Measurements from ENCODE around the gene ANO7. TPM values are rescaled to one million over a fixed set of nuclear protein-coding genes. Genes with fewer than 3 reads are reported as not detected.

Gene ANO7
- total RNA-seq, 1 experiment from 2014 or later: 0.84 TPM

DNA sequence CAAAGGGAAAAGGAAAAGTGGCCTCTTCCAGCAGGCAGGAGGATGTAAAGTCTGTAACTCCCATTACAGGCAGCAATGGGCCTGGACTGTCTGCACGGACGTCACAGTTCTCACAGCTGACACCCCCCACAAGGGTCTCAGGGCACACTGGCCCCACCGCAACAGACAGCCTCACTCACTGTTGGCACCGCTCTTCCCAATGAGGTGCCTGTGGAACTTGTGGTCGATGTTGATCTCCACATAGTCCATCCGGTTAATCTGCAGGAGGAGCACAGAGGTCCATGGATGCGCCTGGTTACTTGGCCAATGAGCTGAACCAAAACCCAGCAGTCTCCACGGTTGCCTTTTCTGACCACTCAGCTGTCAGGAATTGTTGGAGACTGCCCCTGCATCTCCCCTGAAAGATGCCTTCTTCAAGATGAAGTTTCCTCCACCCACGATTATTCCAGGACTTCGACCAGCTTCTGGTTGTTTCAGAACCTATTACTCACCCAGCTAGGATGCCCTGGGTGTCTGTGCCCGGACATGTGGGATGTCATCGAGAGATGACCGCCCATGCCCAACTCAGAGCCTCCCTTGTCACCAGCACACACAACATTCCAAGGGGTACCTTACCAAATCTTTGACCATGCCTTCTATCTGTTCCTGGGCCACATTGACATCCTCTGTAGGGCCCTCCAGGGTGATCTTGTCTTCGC is 64.5 kb downstream of the ANO7 start:
- BruUV-seq (replicated peaks): no TSS peak
- Histone ChIP-seq H4K20me1 (ENCODE audit: insufficient read depth) (peaks cover 5% of the 10 kb centered on the region; the same call in 1 of the 2 replicates), H3K4me3 (replicated peaks in 1 of 2; ENCODE audit: low read depth in 1 of 2, low read length in 2 of 2) (no peak overlapping the region), H3K9me2 (ENCODE audit: insufficient read depth) (no peaks in the 10 kb centered on the region), H3K36me3 (ENCODE audit: control insufficient read depth in 1 of 2, insufficient read depth in 2 of 2, low read length in 2 of 2) (peaks cover 77 to 82% of the 10 kb centered on the region in 2 experiments), H2AFZ (ENCODE audit: low read depth, low read length, poor library complexity, severe bottlenecking) (no peak overlapping the region), H3K27ac (ENCODE audit: low read depth, low read length) (no peak overlapping the region), H3K4me1 (ENCODE audit: control insufficient read depth in 1 of 2, insufficient read depth in 2 of 2, low read length in 2 of 2) (no peaks in the 10 kb centered on the region), H3K9ac (ENCODE audit: low read length) (no peak overlapping the region), H3K27me3 (ENCODE audit: insufficient read depth, low read length) (no peaks in the 10 kb centered on the region), H3K9me3 (ENCODE audit: control insufficient read depth in 1 of 2, insufficient read depth in 1 of 2, low read depth in 1 of 2, low read length in 2 of 2) (no peaks in the 10 kb centered on the region), H3K79me2 (ENCODE audit: insufficient read depth, low read length) (peaks cover 24% of the 10 kb centered on the region; the same call in 1 of the 2 replicates), H3K4me2 (ENCODE audit: low read length) (no peak overlapping the region)
- DNase-seq (ENCODE audit: low read depth, low spot score): no peak
- CTCF ChIA-PET: no interaction called here
- intact Hi-C loops (cut with micrococcal nuclease): no loop called here
- RAD21 ChIA-PET (ENCODE audit: low non-redundant PET in 1 of 2, low total read pairs in 2 of 2, uncharacterized antibody in 2 of 2, unreplicated experiment in 2 of 2): no interaction called here
- TF ChIP-seq POLR2AphosphoS5 (IDR thresholded peaks at IDR 0.05; ENCODE audit: low read depth, low read length) (no peak), POLR2A (IDR thresholded peaks at IDR 0.05; ENCODE audit: borderline replicate concordance, extremely low read depth, insufficient read depth, insufficient read length) (no peak), ELF1 (IDR thresholded peaks at IDR 0.05; ENCODE audit: borderline replicate concordance, low read depth) (no peak), CBX3 (IDR thresholded peaks at IDR 0.05; ENCODE audit: low read depth) (no peak), SRF (IDR thresholded peaks at IDR 0.05; ENCODE audit: low read depth) (no peak), SIN3A (IDR thresholded peaks at IDR 0.05; ENCODE audit: low read depth) (no peak), EZH2phosphoT487 (IDR thresholded peaks at IDR 0.05; ENCODE audit: borderline replicate concordance) (no peak), CEBPB (IDR thresholded peaks at IDR 0.05; ENCODE audit: low read depth) (no peak), RAD21 (IDR thresholded peaks at IDR 0.05; ENCODE audit: low read depth) (no peak), EZH2 (IDR thresholded peaks at IDR 0.05) (no peak)
- TF ChIP-seq, protein P1, sequence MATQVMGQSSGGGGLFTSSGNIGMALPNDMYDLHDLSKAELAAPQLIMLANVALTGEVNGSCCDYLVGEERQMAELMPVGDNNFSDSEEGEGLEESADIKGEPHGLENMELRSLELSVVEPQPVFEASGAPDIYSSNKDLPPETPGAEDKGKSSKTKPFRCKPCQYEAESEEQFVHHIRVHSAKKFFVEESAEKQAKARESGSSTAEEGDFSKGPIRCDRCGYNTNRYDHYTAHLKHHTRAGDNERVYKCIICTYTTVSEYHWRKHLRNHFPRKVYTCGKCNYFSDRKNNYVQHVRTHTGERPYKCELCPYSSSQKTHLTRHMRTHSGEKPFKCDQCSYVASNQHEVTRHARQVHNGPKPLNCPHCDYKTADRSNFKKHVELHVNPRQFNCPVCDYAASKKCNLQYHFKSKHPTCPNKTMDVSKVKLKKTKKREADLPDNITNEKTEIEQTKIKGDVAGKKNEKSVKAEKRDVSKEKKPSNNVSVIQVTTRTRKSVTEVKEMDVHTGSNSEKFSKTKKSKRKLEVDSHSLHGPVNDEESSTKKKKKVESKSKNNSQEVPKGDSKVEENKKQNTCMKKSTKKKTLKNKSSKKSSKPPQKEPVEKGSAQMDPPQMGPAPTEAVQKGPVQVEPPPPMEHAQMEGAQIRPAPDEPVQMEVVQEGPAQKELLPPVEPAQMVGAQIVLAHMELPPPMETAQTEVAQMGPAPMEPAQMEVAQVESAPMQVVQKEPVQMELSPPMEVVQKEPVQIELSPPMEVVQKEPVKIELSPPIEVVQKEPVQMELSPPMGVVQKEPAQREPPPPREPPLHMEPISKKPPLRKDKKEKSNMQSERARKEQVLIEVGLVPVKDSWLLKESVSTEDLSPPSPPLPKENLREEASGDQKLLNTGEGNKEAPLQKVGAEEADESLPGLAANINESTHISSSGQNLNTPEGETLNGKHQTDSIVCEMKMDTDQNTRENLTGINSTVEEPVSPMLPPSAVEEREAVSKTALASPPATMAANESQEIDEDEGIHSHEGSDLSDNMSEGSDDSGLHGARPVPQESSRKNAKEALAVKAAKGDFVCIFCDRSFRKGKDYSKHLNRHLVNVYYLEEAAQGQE (IDR thresholded peaks at IDR 0.05; ENCODE audit: low read depth): no peak
- TF ChIP-seq, protein P2, sequence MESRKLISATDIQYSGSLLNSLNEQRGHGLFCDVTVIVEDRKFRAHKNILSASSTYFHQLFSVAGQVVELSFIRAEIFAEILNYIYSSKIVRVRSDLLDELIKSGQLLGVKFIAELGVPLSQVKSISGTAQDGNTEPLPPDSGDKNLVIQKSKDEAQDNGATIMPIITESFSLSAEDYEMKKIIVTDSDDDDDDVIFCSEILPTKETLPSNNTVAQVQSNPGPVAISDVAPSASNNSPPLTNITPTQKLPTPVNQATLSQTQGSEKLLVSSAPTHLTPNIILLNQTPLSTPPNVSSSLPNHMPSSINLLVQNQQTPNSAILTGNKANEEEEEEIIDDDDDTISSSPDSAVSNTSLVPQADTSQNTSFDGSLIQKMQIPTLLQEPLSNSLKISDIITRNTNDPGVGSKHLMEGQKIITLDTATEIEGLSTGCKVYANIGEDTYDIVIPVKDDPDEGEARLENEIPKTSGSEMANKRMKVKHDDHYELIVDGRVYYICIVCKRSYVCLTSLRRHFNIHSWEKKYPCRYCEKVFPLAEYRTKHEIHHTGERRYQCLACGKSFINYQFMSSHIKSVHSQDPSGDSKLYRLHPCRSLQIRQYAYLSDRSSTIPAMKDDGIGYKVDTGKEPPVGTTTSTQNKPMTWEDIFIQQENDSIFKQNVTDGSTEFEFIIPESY (IDR thresholded peaks at IDR 0.05; ENCODE audit: extremely low read depth, insufficient replicate concordance, low read length): no peak
- TF ChIP-seq, protein P3, sequence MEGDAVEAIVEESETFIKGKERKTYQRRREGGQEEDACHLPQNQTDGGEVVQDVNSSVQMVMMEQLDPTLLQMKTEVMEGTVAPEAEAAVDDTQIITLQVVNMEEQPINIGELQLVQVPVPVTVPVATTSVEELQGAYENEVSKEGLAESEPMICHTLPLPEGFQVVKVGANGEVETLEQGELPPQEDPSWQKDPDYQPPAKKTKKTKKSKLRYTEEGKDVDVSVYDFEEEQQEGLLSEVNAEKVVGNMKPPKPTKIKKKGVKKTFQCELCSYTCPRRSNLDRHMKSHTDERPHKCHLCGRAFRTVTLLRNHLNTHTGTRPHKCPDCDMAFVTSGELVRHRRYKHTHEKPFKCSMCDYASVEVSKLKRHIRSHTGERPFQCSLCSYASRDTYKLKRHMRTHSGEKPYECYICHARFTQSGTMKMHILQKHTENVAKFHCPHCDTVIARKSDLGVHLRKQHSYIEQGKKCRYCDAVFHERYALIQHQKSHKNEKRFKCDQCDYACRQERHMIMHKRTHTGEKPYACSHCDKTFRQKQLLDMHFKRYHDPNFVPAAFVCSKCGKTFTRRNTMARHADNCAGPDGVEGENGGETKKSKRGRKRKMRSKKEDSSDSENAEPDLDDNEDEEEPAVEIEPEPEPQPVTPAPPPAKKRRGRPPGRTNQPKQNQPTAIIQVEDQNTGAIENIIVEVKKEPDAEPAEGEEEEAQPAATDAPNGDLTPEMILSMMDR (IDR thresholded peaks at IDR 0.05 in 2 of 3, conservative IDR thresholded peaks at IDR 0.05 in 1 of 3; ENCODE audit: borderline replicate concordance in 1 of 3, insufficient read depth in 1 of 3, low read depth in 2 of 3, low read length in 2 of 3): no peak
- POLR2A ChIA-PET: no interaction called here
- no peak for ATAC-seq
